Renal pelvis (tissue), 4 donors: Measurements from ENCODE around the gene NTM. TPM values are rescaled to one million over a fixed set of nuclear protein-coding genes. Genes with fewer than 3 reads are reported as not detected.
"Not testable (repeated sequence)": the region's sequence is repeated elsewhere in the genome, so short reads cannot be mapped to it uniquely, and the experiment has no call there.

ENCODE experiments used
- DNase-seq: peaks from one replicate; pipeline ENCODE4 v3.0.0-alpha.2; 2013
- polyA plus RNA-seq, 3 donors: library from polyadenylated mRNA; unstranded; fragments of 120-200 nt; gene quantifications; one replicate each; pipeline ENCODE4 v1.2.1, GENCODE V29; 2013; ENCODE audit not compliant: insufficient read length in 3 of 3

NTM gene
- polyA plus RNA-seq, 3 donors, result 37.2 to 44.8 (median 37.5) TPM

DNA sequence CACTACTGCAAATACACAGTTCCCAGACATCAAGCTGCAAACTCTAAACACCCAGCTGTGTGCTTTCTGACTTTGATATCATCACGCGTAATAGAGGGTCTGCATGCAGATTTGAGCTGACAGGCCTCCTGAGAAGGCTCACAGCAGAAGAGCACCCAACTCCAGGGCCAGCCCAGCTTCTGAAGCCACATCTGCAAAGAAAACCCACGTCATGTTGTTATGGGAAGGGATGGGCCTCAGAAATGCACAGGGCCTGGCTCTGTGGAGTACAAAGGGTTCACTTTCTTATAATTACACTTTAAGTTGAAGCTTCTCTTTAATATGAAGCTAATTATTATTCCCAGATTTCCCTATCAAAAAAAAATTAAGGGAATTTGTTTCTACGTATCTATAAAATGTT is 927.9 kb downstream of the NTM start:
- no peak for DNase-seq

DNA sequence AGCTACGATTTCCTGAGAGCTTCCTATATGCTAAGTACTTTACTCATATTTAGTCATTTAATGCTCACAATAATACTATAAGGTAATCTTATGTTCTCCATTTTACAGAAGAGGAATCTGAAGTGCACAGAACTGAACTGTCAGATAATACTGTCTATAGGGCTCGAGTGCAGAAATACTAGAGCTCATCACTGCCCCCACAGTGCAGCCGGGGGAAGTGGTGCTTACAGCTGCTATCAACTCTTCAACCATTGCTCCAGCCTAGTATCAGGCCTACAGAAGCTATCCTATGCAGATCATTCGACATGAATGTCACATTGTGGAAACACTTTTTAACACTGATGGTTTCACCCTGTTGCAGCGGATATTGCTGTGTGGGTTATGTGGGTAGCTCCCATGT is 929.9 kb downstream of the NTM start:
- no peak for DNase-seq

DNA sequence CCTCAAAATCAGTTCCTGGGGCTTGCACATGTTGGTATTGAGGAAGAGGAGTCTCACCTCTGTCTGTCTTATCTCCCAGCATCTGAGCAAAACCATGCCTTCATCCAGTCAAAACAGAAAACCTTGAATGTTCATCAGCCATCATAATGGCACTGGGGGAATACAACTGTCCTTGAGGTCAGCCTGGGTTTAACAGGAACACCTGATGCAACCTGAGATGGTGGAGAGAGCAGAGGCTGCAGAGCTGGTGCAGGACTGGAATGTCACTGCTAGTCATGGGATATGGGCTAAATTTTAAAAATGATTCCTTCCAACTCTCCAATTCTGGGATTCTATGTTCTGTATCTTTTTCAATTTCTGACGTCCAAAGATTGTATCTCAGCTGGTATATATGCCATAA is 931.0 kb downstream of the NTM start:
- no peak for DNase-seq

DNA sequence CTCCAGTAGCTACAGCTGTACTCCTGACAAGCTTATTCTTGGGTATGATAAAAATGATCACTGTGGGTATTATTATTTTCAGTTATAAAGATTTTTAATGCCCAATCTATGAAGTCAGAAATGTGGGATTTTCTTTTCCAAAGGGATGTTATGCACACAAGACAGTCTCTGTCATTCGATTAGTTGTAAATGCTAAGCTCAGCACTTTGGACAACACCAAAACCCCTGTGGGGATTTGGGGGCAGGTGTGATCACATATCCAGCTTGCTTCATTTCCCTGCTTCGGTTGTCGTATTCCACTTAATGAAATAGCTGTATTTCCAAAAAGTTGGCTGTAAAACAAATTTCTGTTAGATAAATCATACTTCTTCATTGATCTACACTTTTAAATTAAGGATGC is 931.5 kb downstream of the NTM start:
- no peak for DNase-seq

DNA sequence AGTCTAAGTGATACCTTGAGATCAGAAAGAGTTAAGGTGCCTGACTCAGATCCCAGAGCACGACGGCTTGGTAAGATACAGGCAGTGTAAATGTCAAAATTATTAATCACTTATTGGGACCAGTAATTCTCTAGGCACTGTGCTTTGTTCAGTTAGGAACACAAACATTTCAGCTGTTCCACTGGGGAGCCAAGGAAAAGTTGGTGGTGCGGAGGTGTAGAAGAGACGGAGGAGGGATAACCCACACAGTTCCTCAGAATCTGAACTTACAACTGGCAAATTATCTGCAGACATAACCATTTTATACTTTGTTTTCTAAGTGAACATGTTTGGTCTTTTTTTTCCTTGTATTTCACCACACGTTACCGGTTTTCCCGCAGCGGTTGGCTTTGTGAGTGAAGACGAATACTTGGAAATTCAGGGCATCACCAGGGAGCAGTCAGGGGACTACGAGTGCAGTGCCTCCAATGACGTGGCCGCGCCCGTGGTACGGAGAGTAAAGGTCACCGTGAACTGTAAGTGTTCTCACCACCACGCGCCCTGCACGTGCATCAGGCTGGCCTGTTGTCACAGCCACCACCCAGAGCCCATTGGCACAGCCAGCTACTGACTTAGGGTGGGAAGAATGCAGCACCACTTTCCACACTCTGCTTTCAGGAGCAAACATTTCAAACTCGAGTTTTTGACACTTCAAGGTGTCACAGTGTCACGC is 937.0 kb downstream of the NTM start:
- no peak for DNase-seq

DNA sequence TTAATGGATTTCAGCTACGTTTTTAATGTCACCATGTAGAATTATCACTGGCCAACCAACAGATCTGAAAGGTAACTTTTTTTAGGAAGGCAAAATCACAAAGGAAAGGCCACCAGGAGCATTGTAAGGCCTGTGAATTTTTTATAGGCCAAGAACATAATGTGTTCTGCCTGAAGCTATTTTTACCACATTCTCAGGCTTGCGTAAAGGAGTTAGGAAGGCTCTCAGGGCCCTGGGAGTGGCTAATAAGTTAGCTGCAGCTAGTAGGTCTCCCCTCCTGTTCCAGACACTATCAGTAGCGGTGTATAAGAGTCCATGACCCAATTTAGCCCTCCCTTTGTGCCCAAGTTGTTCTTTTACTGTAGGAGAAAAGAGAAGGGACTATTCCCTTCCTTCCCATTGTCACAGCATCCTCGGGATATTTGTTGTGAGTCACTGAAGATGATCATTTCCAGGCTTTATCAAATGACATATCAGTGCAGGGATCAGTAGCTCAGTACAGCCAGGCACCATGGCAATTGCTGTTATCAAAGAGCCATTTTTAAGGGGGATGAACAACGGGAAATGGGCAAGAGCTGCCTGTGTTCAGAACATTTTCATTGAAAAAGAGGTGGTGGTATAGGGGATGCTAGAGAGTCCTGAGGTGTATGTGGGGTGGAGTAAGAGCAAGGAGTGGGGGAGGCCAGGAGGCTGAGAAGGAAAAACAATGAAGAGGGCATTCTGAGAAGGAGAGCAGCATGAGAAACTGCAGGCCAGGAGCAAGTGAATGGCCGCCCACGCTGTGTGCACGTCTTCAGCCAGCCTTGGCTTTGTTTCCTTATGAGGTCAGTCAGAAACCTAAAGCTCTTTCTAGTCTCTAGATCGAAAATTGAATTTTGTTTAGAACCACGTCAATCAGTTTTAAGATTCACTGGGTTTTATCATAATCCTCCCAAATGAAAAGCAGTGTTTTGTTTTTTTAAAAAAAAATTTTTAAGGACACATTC is 940.3 kb downstream of the NTM start:
- DNase-seq, result no peak

DNA sequence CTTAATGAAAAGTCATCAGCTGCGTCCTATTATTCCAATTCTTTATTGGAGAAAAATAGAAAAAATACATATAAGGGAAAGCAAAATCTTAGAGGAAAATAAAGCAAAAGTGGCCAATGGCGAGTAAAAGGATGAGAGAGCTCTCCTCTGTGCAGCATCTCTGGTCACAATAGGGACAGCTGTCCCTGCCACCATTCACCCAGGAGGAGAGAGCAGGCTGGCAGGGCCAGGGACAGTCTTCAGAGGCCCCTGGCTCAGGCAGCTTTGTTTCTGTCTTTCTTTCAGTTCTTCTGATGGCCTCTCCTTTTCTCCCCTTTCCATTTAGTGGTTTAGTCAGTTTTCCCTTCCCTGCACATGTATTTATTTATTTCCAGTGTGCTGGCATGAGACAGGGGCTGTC is 941.3 kb downstream of the NTM start:
- no peak for DNase-seq

DNA sequence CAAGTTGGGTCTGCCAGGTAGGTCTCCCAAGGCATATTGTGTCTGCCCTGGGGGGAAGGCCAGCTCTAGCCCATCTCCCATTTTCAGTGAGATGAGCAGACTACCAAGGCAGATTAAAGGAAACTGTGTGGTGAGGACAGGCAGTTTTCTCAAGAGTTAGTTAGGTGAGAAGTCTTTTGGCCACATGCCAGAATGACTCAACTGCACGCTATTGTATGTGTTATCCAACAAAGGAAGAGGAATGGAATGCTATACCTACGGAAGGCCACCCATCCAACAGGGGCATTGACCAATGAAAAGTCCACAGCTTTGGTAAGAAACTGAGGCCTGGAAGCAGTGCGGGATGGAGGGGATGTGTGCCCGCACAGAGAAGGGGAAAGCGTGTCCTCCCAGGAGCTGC is 941.7 kb downstream of the NTM start:
- DNase-seq, result no peak

DNA sequence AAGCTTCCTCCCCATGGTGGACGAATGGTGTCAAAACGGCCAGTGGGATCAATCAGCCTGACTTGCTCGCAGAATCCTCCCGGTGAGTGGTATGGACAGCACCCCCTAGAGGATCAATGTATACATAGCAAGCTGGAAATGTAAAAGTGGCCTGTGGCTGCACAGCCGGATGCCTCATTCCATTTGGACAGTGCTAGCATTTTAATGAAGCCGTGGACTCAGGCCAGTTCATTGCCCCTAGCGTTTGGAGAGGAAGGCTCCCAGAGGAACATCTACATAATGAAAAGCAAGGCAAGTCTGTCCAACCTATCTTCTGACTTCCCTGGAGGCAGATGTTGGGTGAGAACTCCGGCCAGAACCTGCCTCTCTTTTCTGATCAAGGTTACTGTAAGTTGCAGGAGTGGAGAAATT is 942.3 kb downstream of the NTM start:
- DNase-seq, result no peak

DNA sequence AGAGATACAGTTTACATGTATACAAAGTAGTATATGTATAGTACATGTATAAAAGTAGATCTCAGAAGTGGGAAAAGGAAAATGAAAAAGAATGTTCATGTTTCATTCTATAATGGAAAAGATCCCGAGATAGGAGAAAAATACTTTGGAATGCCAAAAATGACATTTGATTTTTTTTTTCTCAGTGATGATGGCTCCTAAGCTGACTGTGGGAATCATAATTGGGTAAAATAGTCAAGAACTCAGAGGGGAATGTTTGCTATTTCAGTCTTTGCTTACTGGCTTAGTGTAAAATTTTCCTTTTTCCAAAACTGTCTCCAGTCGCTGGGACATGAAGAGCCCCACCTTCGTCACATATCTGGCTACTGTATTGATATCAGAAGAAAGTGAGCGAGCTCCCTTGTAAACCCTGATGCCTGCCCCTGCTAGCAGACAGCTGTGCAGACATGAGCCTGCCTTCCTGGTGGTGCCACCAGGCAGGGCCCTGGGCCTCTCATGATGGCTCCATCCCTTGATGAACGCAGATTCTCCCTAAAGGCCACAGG is 944.6 kb downstream of the NTM start:
- no peak for DNase-seq

DNA sequence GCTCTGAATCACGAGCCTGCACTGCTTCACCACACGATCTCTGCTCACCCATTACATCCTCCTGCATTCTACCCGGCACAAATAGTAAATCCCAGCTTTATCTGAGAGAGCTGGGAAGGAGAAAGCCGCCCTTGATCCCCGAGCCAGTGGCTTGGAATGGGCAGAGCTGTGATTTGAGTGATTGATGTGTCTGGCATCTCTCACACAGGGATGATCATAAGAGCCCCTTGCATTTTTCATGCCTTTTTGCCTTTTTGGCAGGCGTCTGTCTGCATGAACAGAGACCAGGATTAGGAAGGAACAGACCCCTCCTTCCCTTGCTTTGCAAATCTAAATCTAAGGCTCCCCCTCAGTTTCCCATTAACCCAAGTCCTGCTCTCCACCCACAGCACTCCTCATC is 945.3 kb downstream of the NTM start:
- DNase-seq, result no peak

DNA sequence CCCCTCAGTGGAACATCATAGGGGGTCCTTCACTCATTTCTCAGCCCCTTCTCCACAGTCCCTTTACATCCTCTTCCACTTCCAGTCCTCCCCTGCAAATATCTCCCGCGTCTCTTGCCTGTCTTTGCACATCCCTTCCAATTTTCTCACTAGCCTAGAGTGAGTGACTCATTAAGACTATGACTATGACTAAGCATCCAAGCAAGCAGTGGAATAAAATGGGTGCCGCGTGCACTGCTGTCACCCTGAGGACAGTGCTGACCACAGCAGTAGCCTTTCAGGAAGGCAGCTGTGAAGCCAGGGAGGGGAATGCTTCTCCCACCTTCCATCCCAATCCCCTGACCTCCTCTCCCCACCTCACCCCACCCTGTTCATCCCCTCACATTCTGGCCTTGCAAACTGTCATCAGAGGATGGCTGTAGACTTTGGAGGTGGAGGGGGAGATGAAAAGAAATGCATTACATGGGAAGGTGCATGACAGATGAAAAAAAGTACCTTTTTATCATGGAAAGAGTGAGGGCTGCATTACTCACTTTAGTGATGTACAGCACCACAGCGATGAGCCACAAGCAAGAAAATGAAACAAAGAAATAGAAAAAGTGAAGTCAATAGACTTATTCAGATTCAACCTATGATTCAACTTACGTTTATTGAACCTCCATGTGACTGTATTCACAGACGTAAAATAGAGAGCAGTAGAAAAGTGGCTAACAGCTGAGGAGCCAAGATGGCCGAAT is 948.2 kb downstream of the NTM start:
- no peak for DNase-seq

DNA sequence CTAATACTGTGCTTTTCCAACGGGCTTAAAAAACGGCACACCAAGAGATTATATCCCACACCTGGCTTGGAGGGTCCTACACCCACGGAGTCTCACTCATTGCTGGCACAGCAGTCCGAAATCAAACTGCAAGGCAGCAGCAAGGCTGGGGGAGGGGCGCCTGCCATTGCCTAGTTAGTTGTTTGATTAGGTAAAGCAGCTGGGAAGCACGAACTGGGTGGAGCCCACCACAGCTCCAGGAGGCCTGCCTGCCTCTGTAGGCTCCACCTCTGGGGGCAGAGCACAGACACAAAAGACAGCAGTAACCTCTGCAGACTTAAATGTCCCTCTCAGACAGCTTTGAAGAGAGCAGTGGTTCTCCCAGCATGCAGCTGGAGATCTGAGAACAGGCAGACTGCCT is 949.0 kb downstream of the NTM start:
- DNase-seq, result not testable (repeated sequence)

DNA sequence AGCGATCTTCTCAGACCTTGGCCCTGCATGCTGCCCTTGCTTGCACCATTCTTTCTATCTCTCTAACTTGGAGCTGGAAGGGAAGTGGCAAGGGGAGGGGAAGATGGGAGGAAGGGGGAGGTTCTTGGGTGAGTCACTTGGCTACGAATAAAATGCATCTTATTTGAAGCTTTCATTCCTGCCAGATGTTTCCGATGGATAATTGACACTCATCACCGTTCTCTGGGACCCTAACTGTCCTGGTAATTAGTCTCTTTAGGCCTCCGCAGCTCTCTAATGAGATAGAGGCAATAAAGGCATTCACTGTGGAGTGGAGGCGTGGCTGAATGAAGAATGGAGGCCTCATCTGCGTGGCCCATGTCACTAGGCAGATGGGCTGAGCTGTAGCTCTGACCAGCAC is 960.1 kb downstream of the NTM start:
- no peak for DNase-seq

DNA sequence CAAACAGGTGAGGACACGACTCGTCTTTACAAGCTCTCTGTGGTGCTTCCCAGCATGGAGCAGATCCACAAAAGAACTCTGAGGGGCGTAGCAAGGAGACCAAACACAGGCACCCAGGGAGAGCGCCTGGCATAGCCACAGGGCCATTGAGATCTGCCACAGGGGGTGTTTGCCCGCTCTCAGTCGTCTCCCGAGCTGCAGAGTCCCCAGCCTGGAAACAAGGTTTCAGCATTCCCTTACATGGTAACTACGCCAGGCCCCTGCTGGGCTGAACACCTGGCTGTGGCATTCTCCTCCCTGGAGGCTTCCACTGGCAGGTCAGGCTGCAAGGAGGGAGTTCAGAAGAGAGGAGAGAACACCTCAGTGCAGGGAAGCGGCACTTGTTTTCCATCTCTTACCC is 962.1 kb downstream of the NTM start:
- DNase-seq, result no peak

DNA sequence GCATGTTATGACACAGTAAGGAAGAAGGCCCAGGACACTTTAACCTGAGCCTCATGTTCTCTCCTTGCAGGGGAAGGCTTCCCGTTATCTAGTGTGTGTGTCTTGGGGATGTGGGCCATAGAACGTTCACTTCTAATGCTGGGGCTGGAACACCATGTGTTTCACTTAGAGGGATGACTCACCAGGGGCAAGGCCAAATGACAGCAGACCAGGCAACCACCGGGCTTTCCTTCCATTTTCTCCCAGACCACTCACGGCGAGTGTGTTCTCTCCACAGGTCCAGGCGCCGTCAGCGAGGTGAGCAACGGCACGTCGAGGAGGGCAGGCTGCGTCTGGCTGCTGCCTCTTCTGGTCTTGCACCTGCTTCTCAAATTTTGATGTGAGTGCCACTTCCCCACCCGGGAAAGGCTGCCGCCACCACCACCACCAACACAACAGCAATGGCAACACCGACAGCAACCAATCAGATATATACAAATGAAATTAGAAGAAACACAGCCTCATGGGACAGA is 964.4 kb downstream of the NTM start:
- DNase-seq, result no peak

DNA sequence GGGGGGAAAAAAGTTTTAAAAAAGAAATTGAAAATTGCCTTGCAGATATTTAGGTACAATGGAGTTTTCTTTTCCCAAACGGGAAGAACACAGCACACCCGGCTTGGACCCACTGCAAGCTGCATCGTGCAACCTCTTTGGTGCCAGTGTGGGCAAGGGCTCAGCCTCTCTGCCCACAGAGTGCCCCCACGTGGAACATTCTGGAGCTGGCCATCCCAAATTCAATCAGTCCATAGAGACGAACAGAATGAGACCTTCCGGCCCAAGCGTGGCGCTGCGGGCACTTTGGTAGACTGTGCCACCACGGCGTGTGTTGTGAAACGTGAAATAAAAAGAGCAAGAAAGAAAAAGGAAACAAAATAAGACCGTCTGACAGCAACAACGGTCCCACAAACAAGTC is 964.9 kb downstream of the NTM start:
- DNase-seq, result no peak

DNA sequence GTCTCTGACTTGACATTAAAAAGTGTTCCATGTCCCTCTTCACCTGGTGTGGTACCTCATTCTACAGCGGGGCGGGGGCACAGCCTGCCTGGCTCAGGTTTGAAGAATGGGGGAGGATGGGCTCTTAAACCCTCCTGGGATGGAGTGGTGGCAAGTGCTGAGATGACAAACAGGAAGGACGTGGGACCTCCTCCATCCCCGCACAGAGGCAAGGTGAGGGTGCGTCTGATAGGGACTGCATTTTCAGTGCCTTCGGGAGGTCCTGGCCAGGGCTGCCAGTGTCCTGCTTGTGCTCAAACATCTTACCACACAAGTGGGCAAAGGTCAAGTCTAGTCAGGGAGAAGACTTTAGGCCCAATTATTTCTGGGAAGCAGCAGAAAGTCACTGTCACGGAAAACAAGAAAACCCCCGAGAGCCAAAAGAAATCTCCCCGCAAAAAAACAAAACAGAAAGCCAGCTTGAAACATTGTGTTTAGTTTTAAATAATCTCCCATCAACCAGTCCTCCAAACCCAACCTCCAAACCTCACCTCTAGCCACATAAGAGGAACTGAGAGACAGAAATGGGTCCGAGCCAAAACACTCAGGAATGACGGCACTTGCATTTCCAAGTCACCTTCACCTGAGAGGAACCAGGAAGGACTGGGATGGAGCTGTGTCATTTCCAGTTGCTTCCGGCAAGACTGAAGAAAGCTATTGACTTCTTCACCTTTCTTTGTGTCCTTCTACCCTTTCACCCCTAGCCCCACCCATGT is 966.5 kb downstream of the NTM start:
- no peak for DNase-seq

DNA sequence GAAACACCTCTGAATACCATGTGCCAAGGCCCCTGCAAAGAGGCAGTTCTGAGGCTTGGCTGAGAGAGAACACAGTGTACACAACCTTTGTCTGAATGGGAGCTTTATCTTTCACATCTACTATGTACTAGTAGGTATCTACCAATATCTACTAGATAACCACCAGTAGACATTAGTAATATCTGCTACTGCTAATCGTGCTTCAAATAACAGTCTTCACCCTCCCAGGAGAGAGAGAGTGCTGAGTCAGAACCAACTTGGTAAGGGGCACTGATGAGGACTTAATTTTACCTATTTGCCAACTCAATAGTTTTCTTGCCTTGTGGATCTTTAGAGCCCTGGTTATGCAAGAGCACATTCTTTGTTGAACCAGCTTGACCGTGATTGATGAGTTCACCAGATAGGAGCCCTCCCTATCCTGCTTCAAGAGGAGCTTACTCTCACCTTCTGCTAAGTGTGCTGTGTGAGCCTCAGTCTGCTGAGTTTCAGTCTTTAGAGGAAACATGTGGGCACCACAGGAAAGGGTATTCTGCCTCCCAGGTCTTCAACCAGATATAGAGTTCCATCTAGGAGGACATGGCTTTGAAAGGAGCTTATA is 967.5 kb downstream of the NTM start:
- DNase-seq, result no peak

DNA sequence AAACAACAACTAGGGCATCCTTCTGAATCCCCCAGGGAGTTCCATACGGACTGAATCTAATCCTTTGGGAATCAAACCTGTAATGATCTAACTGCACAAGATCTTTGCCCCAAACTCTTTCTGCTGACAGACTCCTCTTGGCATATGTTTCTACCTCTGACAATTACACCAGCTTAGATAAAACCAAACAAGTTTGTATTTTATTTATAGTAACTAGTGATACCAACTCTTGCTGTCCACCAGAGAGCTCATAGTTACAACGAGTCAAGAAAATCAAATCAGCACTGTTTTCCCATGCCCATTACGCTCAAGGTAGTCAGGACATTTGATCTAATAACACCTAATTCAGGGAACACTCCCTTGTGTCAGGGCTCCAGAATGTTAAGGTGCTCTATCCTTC is 972.0 kb downstream of the NTM start:
- no peak for DNase-seq
